Measurements from ENCODE around the gene SPG21.

Gene SPG21

GRCh38 chr15:64948916-64949315 lies 40.8 kb downstream of the SPG21 start:
- Histone ChIP-seq H3K4me3 (ENCODE audit: low read length) (no peak overlapping the region), H3K27me3 (ENCODE audit: insufficient read depth, low read length) (no peaks in the 10 kb centered on the region), H2AFZ (ENCODE audit: low read depth, low read length) (no peak overlapping the region), H3K9me3 (ENCODE audit: low read length) (no peaks in the 10 kb centered on the region), H3K4me1 (ENCODE audit: insufficient read depth, low read length) (no peaks in the 10 kb centered on the region), H3K36me3 (ENCODE audit: insufficient read depth, low read length) (no peaks in the 10 kb centered on the region)

GRCh38 chr15:64947211-64947610 lies 42.5 kb downstream of the SPG21 start:
- Histone ChIP-seq H2AFZ (ENCODE audit: low read depth, low read length) (no peak overlapping the region), H3K4me3 (ENCODE audit: low read length) (no peak overlapping the region), H3K9me3 (ENCODE audit: low read length) (no peaks in the 10 kb centered on the region), H3K36me3 (ENCODE audit: insufficient read depth, low read length) (no peaks in the 10 kb centered on the region), H3K4me1 (ENCODE audit: insufficient read depth, low read length) (no peaks in the 10 kb centered on the region), H3K27me3 (ENCODE audit: insufficient read depth, low read length) (no peaks in the 10 kb centered on the region)

GRCh38 chr15:64944961-64945360 lies 44.8 kb downstream of the SPG21 start:
- Histone ChIP-seq H3K4me1 (ENCODE audit: insufficient read depth, low read length) (no peaks in the 10 kb centered on the region), H3K4me3 (ENCODE audit: low read length) (no peak overlapping the region), H3K36me3 (ENCODE audit: insufficient read depth, low read length) (no peaks in the 10 kb centered on the region), H3K27me3 (ENCODE audit: insufficient read depth, low read length) (no peaks in the 10 kb centered on the region), H2AFZ (ENCODE audit: low read depth, low read length) (no peak overlapping the region), H3K9me3 (ENCODE audit: low read length) (no peaks in the 10 kb centered on the region)

- Histone ChIP-seq H3K36me3 (ENCODE audit: insufficient read depth, low read length) (no peaks in the 10 kb centered on the region), H2AFZ (ENCODE audit: low read depth, low read length) (no peak overlapping the region), H3K27me3 (ENCODE audit: insufficient read depth, low read length) (no peaks in the 10 kb centered on the region), H3K4me1 (ENCODE audit: insufficient read depth, low read length) (no peaks in the 10 kb centered on the region), H3K9me3 (ENCODE audit: low read length) (no peaks in the 10 kb centered on the region), H3K4me3 (ENCODE audit: low read length) (no peak overlapping the region)
These were observed 46.0 kb downstream of the SPG21 start for GRCh38 chr15:64943512-64944225.

GRCh38 chr15:64942356-64942755 lies 47.4 kb downstream of the SPG21 start:
- no peaks in the 10 kb centered on the region for H3K36me3 ChIP-seq (ENCODE audit: insufficient read depth, low read length)
- H3K9me3 ChIP-seq (ENCODE audit: low read length): no peaks in the 10 kb centered on the region
- no peaks in the 10 kb centered on the region for H3K27me3 ChIP-seq (ENCODE audit: insufficient read depth, low read length)
- H3K4me3 ChIP-seq (ENCODE audit: low read length): no peak overlapping the region
- H2AFZ ChIP-seq (ENCODE audit: low read depth, low read length): no peak overlapping the region
- H3K4me1 ChIP-seq (ENCODE audit: insufficient read depth, low read length): no peaks in the 10 kb centered on the region

- Histone ChIP-seq H3K9me3 (ENCODE audit: low read length) (peaks cover 3% of the 10 kb centered on the region), H3K27me3 (ENCODE audit: insufficient read depth, low read length) (no peaks in the 10 kb centered on the region), H2AFZ (ENCODE audit: low read depth, low read length) (no peak overlapping the region), H3K4me1 (ENCODE audit: insufficient read depth, low read length) (no peaks in the 10 kb centered on the region), H3K36me3 (ENCODE audit: insufficient read depth, low read length) (no peaks in the 10 kb centered on the region), H3K4me3 (ENCODE audit: low read length) (no peak overlapping the region)
These were observed 51.5 kb downstream of the SPG21 start for GRCh38 chr15:64938192-64938591.

GRCh38 chr15:64934023-64934422 lies 55.7 kb downstream of the SPG21 start:
- Histone ChIP-seq H3K4me3 (ENCODE audit: low read length) (no peak overlapping the region), H2AFZ (ENCODE audit: low read depth, low read length) (no peak overlapping the region), H3K27me3 (ENCODE audit: insufficient read depth, low read length) (no peaks in the 10 kb centered on the region), H3K36me3 (ENCODE audit: insufficient read depth, low read length) (no peaks in the 10 kb centered on the region), H3K4me1 (ENCODE audit: insufficient read depth, low read length) (no peaks in the 10 kb centered on the region), H3K9me3 (ENCODE audit: low read length) (peaks cover 3% of the 10 kb centered on the region)

GRCh38 chr15:64931381-64931780 lies 58.3 kb downstream of the SPG21 start:
- Histone ChIP-seq H2AFZ (ENCODE audit: low read depth, low read length) (no peak overlapping the region), H3K27me3 (ENCODE audit: insufficient read depth, low read length) (no peaks in the 10 kb centered on the region), H3K36me3 (ENCODE audit: insufficient read depth, low read length) (no peaks in the 10 kb centered on the region), H3K4me1 (ENCODE audit: insufficient read depth, low read length) (no peaks in the 10 kb centered on the region), H3K9me3 (ENCODE audit: low read length) (peaks cover 3% of the 10 kb centered on the region), H3K4me3 (ENCODE audit: low read length) (no peak overlapping the region)

- no peaks in the 10 kb centered on the region for H3K36me3 ChIP-seq (ENCODE audit: insufficient read depth, low read length)
- no peak overlapping the region for H2AFZ ChIP-seq (ENCODE audit: low read depth, low read length)
- peaks cover 3% of the 10 kb centered on the region for H3K9me3 ChIP-seq (ENCODE audit: low read length)
- H3K4me3 ChIP-seq (ENCODE audit: low read length): no peak overlapping the region
- no peaks in the 10 kb centered on the region for H3K27me3 ChIP-seq (ENCODE audit: insufficient read depth, low read length)
- H3K4me1 ChIP-seq (ENCODE audit: insufficient read depth, low read length): no peaks in the 10 kb centered on the region
These were observed 58.8 kb downstream of the SPG21 start for GRCh38 chr15:64930778-64931371.

- Histone ChIP-seq H3K27me3 (ENCODE audit: insufficient read depth, low read length) (no peaks in the 10 kb centered on the region), H2AFZ (ENCODE audit: low read depth, low read length) (no peak overlapping the region), H3K36me3 (ENCODE audit: insufficient read depth, low read length) (no peaks in the 10 kb centered on the region), H3K4me1 (ENCODE audit: insufficient read depth, low read length) (no peaks in the 10 kb centered on the region), H3K4me3 (ENCODE audit: low read length) (no peak overlapping the region), H3K9me3 (ENCODE audit: low read length) (peaks cover 3% of the 10 kb centered on the region)
These were observed 59.6 kb downstream of the SPG21 start for GRCh38 chr15:64930019-64930652.

- H2AFZ ChIP-seq (ENCODE audit: low read depth, low read length): no peak overlapping the region
- no peaks in the 10 kb centered on the region for H3K4me1 ChIP-seq (ENCODE audit: insufficient read depth, low read length)
- H3K4me3 ChIP-seq (ENCODE audit: low read length): no peak overlapping the region
- H3K27me3 ChIP-seq (ENCODE audit: insufficient read depth, low read length): no peaks in the 10 kb centered on the region
- no peaks in the 10 kb centered on the region for H3K36me3 ChIP-seq (ENCODE audit: insufficient read depth, low read length)
- H3K9me3 ChIP-seq (ENCODE audit: low read length): no peaks in the 10 kb centered on the region
These were observed 61.0 kb downstream of the SPG21 start for GRCh38 chr15:64928626-64929220.

GRCh38 chr15:64926661-64927060 lies 63.1 kb downstream of the SPG21 start:
- no peaks in the 10 kb centered on the region for H3K27me3 ChIP-seq (ENCODE audit: insufficient read depth, low read length)
- no peaks in the 10 kb centered on the region for H3K9me3 ChIP-seq (ENCODE audit: low read length)

More at GRCh38 chr15:64926661-64927060, 63.1 kb downstream of the SPG21 start:
- Histone ChIP-seq H3K4me3 (ENCODE audit: low read length) (no peak overlapping the region), H3K4me1 (ENCODE audit: insufficient read depth, low read length) (no peaks in the 10 kb centered on the region), H3K36me3 (ENCODE audit: insufficient read depth, low read length) (no peaks in the 10 kb centered on the region), H2AFZ (ENCODE audit: low read depth, low read length) (no peak overlapping the region)
